Anterior cingulate cortex (tissue), 58 donors: ENCODE data around the gene GPR42.
"Not testable (repeated sequence)": the region's sequence is repeated elsewhere in the genome, so short reads cannot be mapped to it uniquely, and the experiment has no call there.

ENCODE experiments used
- DNase-seq, 58 donors: peaks; one replicate each; lab custom pipeline; 2025; lab: John Stamatoyannopoulos, UW

Gene GPR42

DNA sequence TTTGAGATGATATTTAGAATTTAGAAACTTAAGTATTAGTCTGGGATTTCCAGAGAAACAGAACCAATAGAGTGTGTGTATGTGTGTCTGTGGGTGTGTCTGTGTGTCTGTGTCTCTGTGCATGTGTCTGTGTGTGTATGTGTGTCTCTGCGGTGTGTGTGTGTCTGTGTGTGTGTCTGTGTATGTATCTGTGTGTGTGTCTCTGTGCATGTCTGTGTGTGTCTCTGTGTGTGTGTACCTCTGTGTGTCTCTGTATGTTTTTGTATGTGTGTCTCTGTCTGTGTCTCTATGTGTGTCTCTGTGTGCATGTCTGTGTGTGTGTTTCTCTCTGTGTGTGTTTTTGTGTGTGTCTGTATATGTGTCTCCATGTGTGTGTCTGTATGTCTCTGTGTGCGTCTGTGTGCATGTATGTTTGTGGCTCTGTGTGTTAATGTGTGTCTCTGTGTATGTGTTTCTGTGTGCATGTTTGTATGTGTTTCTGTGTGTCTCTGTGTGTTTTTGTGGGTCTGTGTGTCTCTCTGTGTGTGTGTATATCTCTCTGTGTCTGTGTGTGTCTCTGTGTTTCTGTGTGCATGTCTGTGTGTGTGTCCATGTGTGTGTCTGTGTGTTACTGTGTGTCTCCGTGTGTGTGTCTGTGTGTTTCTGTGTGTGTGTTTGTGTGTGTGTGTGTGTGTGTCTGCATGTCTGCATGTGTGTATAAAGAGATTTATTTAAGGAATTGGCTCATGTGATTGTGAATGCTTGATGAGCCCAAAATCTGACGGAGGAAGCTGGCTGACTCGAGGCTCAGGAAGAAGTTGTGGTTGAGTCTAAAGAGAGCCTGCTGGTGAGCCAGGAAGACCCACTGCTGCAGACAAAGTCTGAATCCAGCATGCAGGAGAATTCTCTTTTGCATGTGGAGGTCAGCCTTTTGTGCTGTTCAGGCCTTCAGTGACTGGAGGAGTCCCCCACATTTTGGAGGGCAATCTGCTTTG, 22.2 kb downstream of the GPR42 start:
- DNase-seq = no peak

DNA sequence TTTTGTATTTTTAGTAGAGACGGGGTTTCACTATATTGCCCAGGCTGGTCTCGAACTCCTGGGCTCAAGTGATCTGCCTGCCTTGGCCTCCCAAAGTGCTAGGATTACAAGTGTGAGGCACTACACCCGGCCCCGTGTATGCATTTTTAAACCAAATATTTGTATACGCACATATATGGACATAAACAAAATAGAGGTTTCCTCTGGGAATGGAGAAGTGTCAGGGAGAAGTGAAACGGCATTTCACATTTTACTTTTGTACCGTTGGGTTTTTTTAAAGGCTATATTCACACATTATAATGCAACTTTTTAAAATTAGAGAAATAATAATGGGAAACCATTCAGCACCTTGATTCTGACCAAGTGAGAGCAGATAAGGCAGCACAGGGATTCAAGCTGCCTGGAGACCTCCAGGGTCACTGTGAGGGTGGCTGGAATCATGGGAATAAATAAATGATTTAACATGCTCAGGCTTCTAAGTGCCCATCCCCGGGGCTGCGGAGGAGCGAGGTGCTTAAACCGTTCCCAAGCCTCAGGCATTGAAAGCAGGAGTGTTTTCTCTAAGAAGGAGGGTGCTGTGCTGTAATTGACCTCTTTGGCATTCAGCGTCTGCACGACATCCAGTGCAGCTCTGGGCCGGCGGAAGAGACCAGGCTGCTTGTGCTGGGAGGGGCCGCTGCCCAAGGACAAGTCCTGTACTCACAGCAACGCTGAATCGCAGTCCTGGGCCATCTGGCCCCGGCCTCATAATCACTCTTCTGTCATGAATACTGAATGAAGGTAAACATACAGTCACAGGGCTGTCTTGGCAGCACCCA, 24.7 kb downstream of the GPR42 start:
- DNase-seq = peak in 12 of 58 donors; percentile 1 to 31 (median 9)

DNA sequence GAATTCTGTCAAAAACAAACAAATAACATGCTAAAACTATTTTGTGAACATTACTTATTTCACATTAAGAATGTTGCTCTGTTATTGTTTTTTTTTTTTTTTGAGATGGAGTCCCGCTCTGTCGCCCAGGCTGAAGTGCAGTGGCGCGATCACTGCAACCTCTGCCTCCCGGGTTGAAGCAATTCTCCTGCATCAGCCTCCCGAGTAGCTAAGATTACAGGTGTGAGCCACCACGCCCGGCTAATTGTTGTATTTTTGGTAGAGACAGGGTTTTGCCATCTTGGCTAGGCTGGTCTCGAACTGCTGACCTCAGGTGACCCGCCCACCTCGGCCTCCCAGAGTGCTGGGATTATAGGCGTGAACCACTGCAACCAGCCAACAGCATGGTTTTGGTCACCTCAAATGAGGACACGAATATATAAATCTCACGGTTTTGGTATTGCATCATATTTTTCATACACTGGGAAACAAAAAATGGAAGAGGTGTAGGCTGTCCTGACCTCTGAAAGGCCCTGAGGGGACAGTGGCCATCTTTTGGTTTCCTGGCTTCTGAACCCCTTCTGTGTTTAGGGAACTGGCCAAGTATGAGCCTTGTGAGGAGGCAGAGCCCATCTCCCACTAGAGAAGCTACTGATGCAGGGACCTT, 25.5 kb downstream of the GPR42 start:
- no peak for DNase-seq

DNA sequence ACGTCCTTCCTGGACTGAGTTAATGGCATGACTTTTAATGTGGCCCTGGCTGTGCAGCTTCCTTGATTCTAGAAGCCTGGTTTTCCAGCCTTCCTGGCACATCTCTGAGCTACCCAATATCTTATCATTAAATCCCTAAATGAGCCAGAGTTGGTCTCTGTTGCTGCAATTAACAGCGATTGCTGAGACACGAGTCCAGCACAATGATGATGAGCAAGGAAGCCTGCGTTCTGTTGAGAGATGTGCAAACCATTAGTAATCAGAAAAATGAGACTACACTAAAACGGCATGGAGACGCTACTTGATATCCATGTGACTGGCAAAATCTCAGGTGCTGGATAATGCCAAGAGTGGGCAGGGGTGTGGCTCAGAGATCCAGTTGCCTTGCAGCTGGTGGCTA, 26.2 kb downstream of the GPR42 start:
- no peak for DNase-seq

DNA sequence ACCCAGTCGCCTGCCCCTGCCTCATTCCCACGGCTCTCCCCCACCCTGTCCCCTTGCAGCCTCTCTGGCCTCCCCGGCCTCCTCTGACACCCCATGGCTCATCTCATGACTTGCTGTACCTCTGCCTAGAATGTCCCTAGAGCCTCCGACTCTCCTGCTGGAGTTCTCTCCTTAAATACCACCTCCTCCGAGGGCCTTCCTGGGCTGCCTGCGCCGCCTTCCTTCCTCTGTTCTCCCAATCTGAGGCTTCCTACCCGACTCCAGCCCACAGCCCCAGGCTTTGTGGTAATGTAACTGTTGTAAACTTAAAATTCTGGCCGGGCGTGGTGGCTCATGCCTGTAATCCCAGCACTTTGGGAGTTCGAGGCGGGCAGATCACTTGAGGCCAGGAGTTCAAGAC, 27.7 kb downstream of the GPR42 start:
- DNase-seq = no peak

DNA sequence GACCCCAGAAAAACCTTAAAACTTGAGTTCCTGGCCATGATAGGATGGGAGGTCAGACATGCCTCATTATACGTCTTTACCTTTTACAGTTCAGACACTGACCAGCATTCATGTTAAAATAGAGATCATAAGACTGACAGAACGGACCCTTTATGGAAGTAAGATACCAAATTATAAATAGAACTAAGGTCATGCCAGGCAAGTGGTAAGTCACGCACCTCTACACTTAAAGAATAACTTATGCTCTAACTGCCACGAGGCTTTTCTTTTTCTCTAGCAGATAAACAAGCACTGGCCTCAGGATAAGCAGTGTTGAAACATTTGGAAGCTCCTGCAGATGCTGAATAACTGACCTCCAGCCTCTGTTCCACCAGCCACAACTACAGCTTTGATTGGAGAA, 28.4 kb downstream of the GPR42 start:
- no peak for DNase-seq

DNA sequence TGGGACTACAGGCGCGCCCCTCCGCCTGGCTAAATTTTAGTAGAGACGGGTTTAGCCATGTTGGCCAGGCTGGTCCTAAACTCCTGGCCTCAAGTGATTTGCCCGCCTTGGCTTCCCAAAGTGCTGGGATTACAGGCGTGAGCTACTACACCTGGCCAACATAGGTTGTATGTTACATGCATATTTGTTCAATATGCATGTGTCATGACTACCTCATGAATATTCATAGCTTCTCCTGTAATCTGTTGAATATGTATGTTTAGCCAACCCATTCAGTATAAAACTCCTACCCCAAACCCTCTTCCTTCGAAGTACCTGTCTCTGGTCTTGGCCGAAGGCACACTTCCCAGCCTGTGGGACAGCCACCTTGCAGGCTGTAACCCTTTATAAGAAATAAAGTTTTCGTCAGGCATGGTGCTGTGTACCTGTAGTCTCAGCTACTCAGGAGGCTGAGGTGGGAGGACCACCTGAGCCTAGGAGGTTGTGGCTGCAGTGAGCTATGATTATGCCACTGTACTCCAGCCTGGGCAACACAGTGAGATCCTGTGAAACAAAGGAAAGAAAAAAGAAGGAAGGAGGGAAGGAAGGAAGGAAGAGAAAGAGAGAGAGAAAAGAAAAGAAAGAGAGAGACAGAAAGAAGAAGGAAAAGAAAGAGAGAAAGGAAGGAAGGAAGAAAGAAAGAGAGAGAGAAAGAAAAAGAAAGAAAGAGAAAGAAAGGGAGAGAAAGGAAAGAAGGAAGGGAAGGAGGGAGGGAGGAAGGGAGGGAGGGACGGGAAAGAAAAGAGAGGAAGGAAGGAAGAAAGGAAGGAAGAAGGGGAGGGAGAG, 29.3 kb downstream of the GPR42 start:
- no peak for DNase-seq

DNA sequence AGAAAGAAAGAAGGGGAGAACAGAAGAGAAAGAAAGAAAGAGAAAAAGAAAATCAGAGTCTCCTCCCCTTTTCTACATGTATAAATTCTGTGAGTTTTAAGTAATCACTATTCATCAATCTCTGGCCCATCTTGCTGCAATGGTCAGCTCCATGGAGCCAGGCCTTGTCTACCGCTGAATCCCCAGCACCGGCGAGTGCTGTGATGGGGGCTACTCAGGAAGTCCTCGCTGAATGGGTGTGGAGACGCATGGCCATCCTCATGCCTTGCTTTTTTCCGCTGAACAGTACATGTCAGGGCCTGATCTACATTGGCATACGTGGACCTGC, 29.9 kb downstream of the GPR42 start:
- no peak for DNase-seq

DNA sequence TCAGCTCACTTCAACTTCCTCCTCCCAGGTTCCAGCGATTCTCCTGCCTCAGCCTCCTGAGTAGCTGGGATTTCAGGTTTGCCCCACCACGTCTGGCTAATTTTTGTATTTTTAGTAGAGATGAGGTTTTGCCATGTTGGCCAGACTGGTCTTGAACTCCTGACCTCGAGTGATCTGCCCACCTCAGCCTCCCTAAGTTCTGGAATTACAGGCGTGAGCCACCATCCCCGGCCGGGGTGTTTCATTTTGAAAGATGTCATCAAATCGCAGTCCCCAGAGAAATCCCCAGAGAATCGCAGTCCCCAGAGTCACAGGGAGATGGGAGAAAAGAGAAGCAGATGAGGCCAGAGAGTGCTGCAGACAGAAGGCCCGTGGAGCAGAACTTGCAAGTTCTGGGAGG, 30.5 kb downstream of the GPR42 start:
- DNase-seq = not testable (repeated sequence)

DNA sequence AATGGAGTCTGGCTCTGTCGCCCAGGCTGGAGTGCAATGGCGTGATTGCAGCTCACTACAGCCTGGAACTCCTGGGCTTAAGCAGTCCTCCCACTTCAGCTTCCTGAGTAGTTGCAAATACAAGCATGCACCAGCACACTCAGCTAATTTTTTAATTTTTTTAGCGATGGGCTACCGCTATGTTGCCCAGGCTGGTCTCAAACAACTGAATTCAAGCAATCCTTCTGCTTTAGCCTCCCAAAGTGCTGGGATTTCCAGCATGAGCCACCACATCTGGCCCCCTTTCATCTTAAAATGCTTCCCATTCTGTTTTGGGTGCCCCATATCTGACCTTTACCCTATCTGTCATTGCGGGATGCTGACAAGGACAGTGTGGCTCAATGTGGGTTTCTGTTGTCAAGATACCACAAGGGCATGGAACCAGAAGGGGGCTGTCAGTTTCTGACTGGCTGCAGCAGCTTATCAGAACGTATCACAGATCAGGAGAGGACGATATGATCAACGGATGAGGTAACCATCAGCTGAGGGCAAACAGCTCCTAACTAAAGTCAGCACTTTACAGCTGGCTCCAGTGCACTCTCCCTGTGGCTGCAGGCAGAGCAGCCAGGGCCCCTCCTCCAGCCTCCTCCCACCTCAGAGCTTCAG, 32.4 kb downstream of the GPR42 start:
- no peak for DNase-seq

DNA sequence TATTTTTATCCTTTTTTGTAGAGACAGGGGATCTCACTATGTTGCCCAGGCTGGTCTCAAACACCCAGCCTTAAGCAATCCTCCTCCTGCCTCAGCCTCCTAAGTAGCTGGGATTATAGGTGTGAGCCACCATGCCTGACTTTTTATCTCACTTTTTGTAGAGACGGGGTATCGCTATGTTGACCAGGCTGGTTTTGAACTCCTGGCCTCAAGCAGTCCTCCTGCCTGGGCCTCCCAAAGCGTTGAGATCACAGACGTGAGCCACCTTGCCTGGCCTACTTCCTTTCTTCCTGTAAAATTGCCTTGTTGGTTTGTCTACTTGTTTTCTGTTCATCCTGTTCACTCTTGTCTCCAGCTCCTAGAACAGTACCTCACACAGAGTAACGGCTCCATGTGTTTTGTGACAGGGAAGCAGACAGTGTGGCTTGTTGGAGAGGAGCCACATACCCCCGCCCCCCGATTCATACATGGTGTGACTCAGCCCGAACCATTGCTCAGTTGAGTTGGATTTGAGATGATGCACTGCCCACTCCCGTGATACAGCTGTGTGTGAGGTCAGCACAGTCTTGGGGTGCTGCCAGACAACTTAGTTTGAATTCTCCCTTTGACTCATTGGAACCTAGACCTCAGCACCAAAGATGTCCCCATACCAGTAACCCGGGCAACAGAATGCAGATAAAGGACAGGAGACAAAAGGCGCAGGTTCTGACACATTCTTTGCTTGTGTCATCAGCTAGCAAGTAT, 34.2 kb downstream of the GPR42 start:
- DNase-seq = peak in 13 of 58 donors; percentile 1 to 62 (median 25)

DNA sequence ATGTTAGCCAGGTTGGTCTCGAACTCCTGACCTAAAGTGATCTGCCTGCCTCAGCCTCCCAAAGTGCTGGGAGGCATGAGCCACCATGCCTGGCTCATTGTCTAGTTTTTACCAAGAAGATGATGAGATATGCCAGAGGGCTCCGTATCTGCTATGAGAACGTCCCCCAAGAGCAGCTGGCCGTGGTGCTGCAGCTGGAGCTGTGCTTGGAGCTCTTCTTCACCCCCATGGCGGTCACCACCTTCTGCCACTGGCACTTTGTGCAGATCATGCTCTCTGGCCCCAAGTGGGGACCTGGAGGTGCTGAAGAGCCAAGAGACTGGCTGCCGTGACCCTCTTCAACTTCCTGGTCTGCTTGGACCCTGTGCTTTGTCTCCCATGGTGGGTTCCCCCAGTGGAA, 36.8 kb downstream of the GPR42 start:
- no peak for DNase-seq

DNA sequence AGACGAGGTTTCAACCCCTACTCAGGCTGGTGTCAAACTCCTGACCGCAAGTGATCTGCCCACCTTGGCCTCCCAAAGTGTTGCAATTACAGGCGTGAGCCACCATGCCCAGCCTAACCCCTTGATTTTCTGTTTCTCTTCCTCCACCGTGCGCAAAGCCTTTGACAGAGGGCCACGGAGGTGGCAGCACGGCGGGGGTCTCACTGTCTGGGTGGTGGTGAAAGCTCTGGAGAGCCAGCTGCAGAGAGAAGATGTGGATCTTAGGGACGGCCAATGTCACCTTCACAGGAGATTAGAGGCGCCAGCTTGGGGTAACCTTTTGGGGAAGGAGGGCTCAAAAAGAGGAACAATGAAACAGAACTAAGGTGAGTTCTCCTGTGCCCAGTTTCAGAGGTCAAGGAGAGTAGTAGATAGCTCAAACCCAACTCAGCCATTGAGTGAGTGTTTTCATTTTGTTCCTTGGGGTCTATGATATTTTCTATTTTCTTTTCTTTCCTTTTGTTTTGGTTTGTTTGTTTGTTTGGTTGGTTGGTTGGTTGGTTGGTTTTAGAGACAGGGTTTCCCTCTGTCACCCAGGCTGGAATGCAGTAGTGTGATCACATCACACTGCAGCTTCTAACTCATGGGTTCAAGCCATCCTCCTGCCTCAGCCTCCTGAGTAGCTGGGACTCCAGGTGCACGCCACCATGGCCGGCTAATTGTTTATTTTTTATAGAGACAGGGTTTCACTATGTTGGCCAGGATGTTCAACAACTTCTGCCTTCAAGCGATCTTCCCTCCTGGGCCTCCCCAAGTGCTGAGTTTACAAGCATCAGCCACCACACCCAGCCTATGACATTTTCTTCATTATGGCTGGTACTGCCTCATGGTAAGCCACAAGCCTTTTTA, 37.7 kb downstream of the GPR42 start:
- no peak for DNase-seq

DNA sequence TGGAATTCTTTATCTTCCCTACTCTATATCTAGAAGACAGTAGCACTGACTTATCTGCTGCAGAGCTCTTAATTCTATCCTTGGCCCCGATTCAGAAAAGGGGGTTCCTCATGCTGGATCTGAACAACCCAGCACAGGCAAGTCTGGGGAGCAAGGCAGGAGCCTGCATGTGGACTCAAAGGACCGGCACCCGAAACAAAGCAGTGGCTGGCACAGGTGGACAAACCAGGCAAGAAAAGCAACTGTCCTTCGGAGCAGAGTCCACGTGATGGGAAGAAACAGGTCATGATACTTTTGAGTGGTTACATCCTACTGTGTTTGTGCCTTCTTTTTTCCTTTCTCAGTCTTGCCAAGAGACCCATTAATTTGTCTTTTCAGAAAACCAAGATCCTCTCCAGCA, 38.3 kb downstream of the GPR42 start:
- no peak for DNase-seq

DNA sequence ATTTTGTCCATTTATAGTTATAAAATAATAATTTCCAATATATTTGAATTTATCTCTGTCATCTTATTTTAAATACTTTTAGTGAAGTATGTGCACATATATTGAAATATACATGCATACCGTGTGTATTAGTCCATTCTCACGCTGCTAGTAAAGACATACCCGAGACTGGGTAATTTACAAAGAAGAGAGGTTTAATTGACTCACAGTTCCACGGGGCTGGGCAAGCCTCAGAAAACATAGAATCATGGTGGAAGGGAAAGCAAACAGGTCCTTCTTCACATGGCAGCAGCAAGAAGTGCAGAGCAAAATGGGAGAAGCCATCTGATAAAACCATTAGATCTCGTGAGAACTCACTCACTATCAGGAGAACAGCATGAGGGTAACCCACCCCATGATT, 39.6 kb downstream of the GPR42 start:
- DNase-seq = no peak

DNA sequence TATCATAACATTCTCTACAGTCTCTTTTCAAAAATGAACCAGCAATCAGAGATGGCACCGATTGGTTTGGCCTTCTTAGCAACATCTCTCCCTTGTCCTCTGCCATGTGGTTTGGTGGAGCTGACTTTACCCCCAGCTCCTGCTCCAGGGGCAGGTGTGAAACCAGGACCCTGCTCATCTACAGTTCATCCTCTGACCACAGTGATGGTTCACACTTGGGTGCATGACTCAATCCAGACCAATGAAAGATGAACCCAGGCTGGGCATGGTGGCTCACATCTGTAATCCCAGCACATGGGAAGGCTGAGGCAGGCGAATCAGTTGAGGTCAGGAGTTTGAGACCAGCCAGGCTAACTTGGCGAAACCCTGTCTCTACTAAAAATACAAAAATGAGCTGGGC, 43.6 kb downstream of the GPR42 start:
- no peak for DNase-seq

DNA sequence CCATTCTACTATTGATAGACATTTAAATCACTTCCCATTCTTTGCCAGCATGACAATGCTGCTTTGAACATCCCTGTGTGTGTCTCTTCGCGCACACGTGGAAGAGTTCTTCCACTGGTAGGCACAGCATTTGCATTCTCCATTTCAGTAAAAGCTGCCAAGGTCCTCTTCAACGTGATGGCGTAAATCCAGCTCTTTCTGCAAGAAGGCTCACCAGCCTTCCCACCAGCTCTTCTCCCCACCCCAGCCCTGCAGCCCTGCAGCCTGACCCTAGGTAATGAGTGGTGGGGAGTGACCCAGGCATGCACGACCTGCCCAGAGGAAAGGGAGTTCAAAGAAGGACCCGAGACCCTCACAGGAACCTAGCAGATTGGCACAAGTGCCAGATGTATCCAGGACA, 45.5 kb downstream of the GPR42 start:
- no peak for DNase-seq

DNA sequence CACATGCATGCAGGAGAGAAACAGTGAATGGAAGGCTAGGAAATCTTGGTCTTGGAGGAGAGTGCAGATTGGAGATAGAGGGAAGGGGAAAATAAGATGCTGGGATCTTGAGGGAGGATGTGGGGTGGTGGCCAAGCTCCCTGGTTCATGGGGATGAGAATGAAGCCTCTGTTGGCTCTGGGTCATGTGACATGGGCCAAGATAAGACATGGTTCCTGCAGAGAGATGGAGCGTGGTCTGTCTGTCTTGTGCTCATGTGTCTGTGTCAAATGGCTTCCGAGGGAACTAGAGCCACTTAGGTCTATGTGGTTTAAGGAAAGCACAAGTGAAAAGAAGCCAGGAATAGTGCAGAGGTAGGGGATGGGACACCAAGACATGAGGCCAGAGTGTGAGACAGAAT, 46.4 kb downstream of the GPR42 start:
- no peak for DNase-seq
